Immature natural killer cell (primary cell): ENCODE data around the gene EMC8. TPM values are rescaled to one million over a fixed set of nuclear protein-coding genes. Genes with fewer than 3 reads are reported as not detected.

Experiments used
- DNase-seq, 3 donors: peaks; one replicate each; pipeline ENCODE4 v3.0.0; 2022; ENCODE audit warnings: mixed read lengths in 1 of 3
- H3K27ac Mint-ChIP-seq, 6 donors: one replicate each; pipeline ENCODE4 v1.8.0; 2020; ENCODE audit warnings: mixed read lengths in 6 of 6, mild to moderate bottlenecking in 5 of 6, inconsistent platforms in 4 of 6, moderate library complexity in 3 of 6
- H3K27me3 Mint-ChIP-seq, 3 donors: one replicate each; pipeline ENCODE4 v1.8.0; 2020 to 2021; ENCODE audit warnings: low read depth in 3 of 3, mild to moderate bottlenecking in 3 of 3, mixed read lengths in 3 of 3, moderate library complexity in 3 of 3, inconsistent platforms in 1 of 3
- H3K36me3 Mint-ChIP-seq, 3 donors: one replicate each; pipeline ENCODE4 v1.8.0; 2020; ENCODE audit warnings: mixed read lengths in 3 of 3, inconsistent platforms in 2 of 3, mild to moderate bottlenecking in 2 of 3
- H3K4me1 Mint-ChIP-seq, 2 donors: one replicate each; pipeline ENCODE4 v1.8.0; 2020; ENCODE audit warnings: inconsistent platforms in 2 of 2, mild to moderate bottlenecking in 2 of 2, mixed read lengths in 2 of 2, moderate library complexity in 1 of 2
- H3K4me3 Mint-ChIP-seq, 5 donors: one replicate each; pipeline ENCODE4 v1.8.0; 2020; ENCODE audit warnings: mild to moderate bottlenecking in 5 of 5, mixed read lengths in 5 of 5, inconsistent platforms in 3 of 5, moderate library complexity in 3 of 5
- H3K9me3 Mint-ChIP-seq, 6 donors: one replicate each; pipeline ENCODE4 v1.8.0; 2020; ENCODE audit warnings: mild to moderate bottlenecking in 6 of 6, mixed read lengths in 6 of 6, inconsistent platforms in 4 of 6, moderate library complexity in 3 of 6
- polyA plus RNA-seq, 3 donors: library from polyadenylated mRNA; unstranded; fragments of 300-500 nt; fragmentation: Illumina TruSeq; gene quantifications; one replicate each; pipeline ENCODE4 v1.2.3, GENCODE V29; 2021

The EMC8 gene
- polyA plus RNA-seq, 3 donors from 2014 or later, result 25.4 to 34.6 (median 26.1) TPM

DNA sequence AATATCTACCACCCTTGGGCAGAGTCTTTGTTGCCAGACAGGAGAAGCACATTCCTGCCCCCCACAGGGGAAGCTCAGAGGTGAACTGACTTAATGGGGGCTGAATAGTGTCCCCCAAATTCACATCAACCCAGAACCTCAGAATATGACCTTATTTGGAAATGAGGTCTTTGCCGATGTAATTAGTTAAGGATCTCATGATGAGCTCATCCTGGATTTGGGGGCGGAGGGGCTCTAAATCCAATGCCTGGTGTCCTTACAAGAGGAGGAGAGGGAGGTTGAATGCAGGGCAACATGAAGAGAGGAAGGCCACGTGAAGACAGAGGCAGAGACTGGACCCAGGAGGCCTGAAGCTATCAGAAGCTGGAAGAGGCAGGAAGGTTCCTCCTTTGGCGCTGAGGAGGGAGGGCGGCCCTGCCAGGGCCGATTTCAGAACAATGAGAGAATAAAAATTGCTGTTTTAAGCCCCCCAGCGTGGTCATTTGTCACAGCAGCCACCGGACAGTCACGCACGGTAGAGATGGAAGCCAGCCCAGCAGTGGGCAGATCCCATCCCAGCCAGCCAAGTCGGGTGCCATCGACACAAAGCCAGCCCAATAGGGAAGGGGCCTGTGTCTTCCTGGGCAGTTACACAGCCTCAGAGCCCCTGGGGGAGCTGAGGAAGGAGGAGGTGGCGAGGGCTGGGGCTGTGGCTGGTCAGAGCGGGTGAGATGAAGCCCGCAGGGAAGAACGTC is 69.7 kb downstream of the EMC8 start:
- Mint-ChIP-seq H3K9me3 (no peaks in the 10 kb centered on the region), H3K27ac (no peak overlapping the region), H3K36me3 (peaks cover 0 to 6% (median 5%) of the 10 kb centered on the region in 3 donors), H3K27me3 (peaks cover 0 to 5% (median 3%) of the 10 kb centered on the region in 3 donors), H3K4me3 (no peak overlapping the region), H3K4me1 (peaks cover 0 to 2% of the 10 kb centered on the region in 2 donors)
- no peak for DNase-seq

- Mint-ChIP-seq H3K9me3 (no peaks in the 10 kb centered on the region), H3K27ac (peak overlapping the region in 1 of 6 donors; percentile 59), H3K4me3 (no peak overlapping the region), H3K27me3 (peaks cover 0 to 5% (median 3%) of the 10 kb centered on the region in 3 donors), H3K4me1 (no peaks in the 10 kb centered on the region), H3K36me3 (peaks cover 0 to 6% (median 5%) of the 10 kb centered on the region in 3 donors)
- DNase-seq, result no peak
Observed at GRCh38 chr16:85728879-85729278, 70.5 kb downstream of the EMC8 start.

Other genes starting within 250 kb of the EMC8 start
- 1 to 10 TPM in 2 of 3 donors, under 1 TPM in 1; 0.15 to 9.4 (median 2.9) TPM for gene GSE1, start 186.2 kb downstream of the EMC8 start, polyA plus RNA-seq
- 1 to 10 TPM in 2 of 3 donors, not detected in 1; 2.0 to 2.1 TPM for gene GINS2, start 110.6 kb downstream of the EMC8 start, polyA plus RNA-seq
- gene C16orf74, start 48.4 kb downstream of the EMC8 start, polyA plus RNA-seq, result 1 to 10 TPM; 5.0 to 9.0 (median 7.4) TPM
- gene COX4I1, start 151 bp upstream of the EMC8 start, polyA plus RNA-seq, result 1,000 to 10,000 TPM in 2 of 3 donors, 100 to 1,000 TPM in 1; 784 to 1,292 (median 1,022) TPM
- 10 to 100 TPM; 69.7 to 92.8 (median 73.6) TPM for gene IRF8, start 99.6 kb upstream of the EMC8 start, polyA plus RNA-seq